GM18499 (cell line): ENCODE results near the gene CLCF1.

Experiments
- ATAC-seq: cut with Tn5 transposase; IDR thresholded peaks from one replicate; pipeline ENCODE4 v1.9.1; 2021; ENCODE audit warnings: moderate number of reproducible peaks; ENCODE audit not compliant: insufficient read depth, unreplicated experiment

CLCF1 gene

DNA sequence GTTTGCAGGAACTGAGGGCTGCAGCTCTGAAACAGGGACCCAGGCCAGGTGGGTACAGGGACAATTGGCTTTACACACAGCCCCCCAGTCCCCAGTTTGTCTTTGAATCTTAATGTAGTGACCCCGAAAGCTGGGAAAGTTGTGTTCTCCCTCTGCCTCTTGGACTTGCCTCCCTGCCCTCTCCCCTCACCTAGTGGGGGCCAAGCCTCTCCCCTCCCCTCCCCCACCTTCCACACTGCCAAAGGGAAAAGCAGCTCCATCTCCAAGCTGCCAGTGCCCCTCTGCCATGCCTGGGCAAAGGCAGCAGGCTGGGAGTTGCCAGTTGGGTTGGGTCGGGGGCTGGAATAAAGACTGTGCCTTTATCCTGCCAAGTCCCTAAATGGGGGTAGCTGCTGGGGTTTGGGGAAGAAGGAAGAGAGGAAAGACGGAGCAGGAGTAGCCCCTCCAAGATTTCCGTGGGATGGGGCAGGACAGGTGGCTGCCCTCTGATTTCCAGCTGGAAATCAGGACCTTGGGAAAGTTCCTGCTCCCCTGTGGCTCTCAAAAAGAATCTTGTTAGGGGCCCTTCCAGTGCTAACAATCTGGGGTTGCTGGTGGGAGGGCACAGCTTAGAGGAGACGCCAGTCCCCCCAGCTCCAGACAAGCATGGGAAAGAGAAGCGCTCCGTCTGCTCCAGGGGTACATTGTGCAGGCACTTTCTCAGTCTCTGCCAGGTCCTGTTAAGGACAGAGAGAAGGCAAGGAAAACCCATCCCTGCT lies 2.8 kb upstream of the CLCF1 start:
- no peak for ATAC-seq

DNA sequence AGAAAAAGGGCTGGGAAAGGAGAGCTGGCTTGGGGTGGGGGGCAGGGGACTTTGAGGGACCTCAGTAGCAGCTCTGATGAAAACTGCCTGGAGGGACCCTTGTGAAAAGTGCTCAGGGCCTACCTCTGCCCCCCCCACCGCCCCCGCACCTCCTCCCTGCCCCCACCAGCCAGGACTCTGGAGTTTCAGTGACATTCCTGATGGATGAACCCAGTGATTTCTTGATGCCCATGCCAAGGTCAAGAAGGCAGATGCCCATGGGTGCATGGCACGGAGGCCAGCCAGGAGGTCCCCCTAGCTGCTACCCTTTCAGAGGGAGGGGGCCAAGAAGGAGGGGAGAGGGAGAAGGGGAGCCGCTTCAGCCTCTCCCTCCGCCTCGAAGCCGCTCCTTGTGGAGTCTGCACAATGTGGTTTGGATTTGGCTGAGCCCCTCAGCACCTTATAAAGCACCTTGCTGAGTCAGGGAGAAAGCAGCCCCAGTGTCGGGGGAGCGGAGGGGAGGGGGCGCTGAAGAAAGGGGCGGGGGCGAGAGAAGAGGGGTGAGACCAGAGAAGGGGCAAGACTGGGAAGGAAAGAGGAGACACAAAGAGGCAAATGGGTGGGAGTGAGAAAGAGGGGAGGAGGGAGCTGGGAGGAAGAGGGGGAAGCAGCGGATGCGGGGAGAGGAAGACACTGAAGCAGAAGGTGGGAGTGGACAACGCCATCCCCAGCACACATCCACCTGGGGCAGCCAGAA lies 2.1 kb upstream of the CLCF1 start:
- ATAC-seq: no peak

DNA sequence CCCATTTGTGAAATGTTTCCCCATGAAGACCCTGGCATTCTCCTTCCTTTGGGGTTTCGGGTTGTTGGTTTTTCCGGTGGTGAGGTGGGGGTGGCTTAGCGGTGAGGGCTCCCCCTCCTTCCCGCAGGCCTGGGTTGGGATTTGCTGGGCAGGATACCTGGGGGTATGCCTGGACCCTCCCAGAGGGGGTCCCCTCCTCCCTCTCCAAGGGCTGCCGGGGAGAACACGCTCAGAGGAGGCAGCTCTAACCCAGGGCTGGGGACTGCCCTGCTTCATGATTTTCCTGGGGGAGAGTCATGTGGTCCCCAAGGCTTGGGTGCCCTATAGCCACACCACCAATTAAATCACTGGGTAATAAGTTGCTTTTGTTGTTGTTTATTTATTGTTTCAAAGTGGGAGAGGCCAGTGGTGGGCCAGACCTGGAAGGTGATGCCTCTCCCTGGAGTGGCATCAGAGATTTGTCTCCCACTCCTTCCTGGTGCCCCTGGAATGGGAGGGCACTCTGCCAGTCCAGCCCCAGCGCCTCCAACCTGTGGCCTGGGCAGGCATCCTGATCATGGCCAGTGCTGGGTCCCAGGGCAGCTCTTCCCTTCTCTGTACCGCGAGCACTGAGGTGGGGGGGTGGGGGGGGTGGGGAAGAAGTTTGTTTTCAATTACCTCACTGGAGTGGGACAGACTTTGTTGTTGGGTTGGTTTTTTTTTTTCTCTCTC lies 1.3 kb upstream of the CLCF1 start:
- no peak for ATAC-seq

DNA sequence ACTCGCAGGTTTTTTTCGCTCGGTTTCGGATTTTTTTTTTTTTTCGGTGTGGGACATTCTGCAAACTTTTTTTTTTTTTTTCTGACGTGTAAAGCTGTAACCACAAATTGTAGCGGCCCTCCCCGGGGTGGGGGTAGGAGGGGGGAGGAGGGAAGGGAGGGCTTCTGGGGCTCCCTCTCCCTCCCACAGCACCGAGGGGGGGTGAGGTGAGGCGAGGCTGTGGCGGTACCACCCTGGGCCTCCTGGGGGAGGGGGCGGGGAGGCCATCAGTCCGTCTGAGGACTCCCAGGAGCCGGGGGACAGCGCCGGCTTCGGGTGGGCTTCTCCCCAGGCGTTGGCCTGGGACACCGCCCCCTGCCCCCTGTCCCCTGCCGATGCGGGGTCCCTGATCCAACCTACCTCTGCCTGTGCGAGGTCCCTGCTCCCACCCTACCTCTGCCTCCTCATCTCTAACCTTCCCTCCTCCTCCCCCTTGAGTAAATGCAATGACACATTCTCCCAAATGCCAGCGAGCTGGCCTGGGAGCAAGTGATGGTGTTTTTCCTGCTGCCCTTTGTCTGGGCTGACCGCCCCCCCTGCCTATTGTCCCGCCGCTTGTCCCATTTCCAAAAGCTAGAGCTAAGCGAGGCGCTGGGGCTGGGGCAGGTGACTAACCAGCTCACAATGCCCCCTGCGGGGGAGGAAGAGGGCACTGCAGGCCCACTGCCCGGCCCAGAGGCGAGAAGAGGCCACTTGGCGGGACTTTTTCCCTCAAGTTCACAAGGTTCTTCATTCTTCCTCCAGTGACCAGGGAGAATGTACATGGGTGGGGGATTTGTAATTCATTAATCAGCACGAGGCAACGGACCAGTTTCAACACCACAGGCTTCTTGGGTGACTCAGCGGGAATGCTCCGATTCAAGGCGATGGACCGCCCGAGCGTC lies 511 bp upstream of the CLCF1 start:
- no peak for ATAC-seq

DNA sequence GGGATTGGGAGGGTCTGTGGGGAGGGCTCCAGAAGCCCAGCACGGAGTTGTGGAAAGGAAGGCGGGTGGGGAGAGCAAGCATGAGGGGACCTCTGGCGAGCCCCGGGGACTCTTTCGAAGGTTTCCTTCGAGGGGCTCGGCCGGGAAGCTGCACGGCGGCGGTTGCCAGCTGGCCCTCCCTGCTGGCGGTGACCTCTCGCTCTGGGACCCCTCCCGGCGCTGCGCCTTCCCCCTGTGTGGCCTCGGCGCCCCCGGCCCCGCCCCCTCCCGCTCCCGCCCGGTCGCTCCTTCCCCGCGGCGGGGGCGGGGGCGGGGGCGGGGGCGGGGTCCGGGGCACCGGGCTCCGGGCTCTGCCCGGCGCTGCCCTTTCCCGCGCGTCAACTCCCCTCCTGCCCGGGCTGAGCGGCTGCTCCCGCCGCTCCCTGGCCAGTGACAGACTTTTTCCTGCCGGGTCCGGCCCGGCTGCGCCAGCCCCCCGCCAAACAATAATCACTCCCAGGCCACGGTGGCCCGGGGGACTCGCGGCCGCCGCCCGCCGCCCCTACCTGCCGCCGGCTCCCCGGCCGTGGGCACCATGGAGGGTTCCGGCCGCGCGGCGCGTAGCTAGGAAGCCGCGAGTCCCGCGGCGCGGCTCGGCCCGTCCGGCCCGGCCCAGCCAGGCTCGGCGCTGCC lies 941 bp downstream of the CLCF1 start:
- ATAC-seq: no peak

DNA sequence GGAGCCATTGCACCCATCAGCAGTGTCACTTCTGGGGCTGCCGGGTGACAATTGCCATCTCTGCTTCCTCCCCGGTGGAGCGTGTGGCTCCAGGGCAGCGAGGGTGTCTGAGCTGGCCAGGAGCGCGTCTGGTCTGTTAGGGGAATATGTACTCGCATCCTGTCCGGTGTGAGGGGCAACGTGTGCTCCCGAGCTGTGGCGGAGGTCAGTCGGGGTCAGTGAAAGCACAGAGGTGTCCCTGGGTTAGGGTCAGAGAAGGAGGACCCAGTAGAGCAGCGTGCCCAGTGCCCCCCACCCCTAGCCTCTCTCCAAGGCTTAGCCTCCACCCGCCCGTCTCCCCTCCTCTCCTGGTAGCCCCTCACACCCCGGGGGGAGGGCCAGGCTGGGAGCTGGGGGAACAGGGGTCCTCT lies 1.5 kb downstream of the CLCF1 start:
- no peak for ATAC-seq

DNA sequence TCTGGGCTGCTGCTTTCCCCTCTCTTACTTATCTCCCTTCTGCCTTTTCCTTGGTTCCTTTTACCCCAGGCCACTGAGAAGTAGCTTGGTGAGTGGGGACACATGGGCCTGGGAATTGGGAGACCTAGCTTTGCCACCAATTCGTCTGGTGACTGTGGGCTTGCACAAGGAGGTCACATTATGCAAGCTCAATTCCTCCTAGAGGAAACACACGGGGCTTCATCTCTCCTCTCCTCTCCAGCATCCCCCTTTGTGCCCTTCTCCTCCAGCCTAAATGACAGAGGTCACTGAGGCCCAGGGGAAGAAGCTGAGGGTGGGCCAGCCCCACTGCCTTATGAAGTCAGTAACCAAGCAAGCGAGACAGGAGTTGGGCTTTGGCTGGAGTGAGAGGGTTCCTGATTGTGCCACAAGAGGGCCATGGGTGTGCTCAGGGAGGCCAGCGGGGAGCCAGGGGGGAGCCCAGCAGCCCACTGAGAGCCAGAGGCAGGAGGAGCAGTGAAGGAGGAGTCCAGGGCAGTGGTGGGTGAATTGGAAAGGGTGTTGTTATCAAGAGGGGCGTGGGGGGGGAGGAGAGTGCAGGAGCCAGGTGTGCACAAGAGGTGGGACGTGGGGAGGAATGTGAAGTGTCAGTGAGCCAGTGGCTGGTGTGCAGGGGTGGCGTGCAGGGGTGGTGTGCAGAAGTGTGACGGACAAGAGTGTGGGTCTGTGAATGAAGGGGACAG lies 2.0 kb downstream of the CLCF1 start:
- no peak for ATAC-seq

DNA sequence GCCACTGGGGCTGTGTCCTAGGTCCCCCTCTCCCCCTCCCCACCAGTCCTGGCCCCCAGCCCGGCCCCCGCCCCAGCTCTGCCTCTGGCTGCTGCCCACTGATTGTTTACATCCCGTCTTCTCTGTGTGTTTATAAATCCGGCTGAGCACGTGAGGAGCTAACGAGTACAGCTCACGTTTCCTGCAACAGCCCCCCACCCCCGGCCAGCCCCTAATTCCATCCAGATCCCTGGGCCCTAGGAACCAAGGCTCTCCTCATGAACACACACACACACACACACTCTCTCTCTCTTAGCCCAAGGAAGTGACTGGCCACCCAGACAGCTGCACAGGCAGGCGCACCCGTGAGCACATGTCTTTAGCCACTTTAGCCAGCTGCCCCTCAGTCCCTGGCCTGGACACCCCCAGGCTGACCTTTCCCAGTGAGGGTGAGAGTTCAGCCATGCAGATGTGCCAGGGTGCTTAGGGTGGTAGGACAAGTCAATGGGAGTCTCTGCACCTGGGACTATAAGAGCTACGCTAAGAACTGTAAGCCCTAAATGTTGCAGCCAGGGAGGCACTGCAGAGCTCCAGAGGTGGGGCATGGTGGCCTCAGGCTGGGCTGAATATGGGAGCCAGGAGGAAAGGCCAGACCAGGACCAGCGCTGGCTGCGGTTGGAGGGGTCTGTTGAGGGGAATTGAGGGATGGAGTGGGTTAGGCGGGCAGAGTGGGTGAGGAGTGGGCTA lies 2.9 kb downstream of the CLCF1 start:
- no peak for ATAC-seq

DNA sequence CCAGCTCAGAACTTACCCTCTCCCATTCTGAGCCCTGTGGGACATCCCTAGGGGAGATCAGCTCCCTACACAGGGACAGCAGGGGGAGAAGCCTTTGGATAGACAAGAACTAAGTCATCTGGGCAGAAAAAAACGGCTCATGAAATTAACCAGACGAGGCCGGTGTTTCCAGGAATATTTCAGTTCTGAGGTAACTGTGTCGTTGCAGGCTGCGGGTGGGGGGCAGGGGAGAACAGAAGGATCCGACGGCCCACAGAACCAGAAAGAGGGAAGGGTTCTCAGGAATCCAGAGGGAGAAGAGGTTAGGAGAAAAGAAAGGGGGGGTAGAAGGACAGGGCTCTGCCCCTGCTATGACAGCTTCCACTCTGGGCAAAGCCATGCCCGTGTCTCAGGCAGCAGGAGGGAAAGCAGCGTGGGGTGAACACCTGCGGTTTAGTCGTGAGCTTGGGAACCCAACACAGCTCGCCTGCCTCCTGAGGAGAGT lies 3.6 kb downstream of the CLCF1 start:
- no peak for ATAC-seq

DNA sequence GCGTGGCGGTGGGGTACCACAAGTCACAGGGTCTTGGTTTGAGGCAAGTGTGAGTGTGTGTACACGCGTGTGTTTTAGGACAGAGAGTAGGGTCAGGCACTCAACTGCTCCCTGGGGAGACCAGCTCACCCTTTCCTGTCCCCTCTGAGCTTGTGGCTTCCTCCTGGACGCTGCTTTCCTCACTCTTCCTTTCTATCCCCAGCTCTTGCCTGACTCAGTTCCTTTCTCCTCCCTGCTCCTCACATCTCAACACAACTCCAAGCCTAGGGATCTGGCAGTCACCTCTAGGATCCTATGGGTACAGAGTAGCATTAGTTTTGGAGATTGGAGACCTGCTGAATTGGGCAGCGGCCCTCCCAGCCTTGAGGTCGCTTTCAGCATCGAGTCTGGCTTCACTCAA lies 4.1 kb downstream of the CLCF1 start:
- no peak for ATAC-seq

DNA sequence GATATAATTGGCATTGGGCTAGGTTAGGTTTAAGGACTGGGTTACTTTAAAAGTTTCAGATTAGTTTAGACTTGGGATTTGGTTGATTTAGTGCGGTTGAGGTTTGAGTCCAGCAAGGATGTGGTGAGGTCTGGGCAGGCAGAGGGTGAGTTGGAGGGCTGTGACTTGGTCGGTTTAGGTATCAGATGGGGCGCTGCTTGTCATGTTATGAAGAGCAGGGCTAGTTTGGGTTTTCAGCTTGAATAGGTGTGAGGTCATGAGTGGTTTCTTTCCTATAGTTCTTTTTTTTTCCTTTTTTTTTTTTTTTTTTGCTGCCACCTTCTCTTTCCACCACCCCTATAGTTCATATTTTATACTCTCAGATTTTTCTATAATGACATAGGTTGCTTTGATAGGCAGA lies 4.8 kb downstream of the CLCF1 start:
- no peak for ATAC-seq

DNA sequence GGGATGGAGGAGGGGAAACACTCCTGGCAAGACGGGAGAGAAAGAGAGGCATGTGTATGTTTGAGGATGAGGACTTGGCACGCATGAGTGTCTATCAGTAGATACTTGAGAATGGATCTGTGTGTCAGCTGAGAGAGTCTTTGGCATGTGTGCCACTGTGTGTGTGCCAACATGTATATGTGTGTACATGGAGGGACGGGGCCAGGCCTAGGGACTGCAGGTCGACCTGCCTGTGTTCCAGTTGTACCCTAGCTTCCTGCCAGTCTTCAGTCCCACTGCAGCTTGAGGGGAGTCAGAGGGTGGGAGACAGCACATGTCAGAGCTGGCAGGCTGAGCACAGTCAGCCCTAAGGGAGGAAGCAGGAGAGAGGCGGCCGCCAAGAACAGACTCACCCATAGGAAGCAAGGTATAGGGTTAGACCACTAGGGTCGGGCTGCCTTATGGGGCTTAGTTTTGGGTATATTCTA lies 5.6 kb downstream of the CLCF1 start:
- ATAC-seq: no peak

DNA sequence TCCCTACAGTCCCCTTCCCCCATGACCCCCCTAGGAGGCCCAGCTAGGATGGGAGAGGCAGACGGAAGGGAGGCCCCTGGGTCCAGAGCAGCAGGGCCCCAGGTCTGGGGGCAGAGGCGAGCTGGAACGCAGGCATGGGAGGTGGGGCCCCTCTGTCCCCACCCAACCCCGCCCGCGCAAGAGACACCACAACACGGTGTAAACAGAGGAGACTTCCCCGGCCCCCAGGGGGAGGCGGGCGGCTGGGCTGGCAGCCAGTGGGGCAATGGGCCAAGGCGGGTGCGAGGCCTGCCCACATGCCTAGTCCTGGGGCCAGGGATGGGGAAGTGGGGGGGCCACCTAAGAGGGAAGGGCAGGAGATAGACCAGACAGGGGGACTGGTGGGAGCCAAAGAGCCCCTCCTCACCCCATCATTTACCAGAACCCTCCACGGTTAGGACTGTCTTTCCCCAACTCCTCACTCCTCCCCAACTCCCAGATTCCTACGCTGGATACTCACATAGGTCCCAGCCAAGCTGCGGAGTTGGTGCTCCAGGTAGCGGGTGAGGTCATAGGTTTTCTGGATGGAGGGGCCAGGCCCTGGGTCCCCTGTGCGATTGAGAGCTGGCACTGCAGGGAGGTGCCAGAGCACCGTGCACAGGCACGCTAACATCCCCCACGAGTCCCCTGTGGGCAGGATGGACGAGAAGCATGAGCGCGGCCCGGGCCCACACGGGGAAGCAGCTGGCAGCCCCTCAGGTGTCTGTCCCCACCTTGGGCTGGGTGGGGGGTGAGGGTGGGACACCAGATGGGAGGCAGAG lies 6.2 kb downstream of the CLCF1 start:
- ATAC-seq: no peak

DNA sequence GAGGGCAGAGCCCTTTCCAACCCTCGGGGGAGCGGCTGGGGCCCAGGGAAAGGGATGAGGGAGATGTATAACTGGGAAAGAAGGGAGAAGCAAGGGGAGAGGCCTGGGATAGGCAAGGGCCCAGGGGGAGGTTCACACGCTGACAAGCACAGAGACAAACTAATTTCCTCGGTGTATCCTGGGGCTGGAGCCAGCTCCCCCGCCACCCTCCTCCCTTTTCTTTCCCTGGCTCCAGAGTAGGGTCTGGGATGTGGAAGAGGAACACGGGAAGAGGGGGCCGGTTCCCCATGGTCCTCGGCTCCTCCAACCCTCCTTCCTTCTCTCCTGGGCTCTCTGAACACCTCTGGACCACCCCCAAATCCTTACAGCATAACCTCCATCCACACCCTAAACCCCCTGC lies 6.9 kb downstream of the CLCF1 start:
- no peak for ATAC-seq

DNA sequence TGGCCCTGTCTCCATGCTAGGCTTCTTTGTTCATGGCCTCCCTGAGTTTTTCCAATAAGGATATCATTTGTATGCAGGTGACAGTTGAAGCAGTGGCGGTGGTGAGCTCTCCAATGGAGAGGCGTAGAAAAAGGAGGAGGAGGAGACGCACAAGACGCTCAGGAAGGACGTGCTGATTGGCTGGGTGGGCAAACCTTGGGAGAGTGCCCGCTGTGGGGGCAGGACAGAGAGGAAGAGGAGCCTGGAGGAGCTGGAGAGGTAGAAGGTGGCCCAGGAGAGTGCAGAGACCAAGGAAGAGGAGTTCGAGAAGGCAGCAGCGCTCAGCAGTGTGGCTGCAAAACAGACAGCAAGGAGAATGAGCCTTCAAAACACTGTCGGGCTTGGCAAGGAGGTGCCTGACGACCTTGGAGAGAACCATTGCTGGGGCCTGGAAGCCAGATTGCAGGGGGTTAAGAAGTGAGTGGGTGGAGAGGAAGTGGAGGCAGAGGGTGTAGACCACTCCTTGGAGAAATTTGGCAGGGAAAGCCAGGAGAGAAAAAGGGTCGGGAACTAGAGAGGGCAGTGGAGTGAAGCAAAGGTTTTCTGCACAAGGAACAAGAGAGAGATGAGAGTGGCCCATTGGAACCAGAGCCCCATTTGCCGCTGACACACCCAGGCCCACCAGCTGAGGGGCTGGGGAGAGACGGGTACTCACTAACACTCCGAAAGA lies 7.5 kb downstream of the CLCF1 start:
- no peak for ATAC-seq

DNA sequence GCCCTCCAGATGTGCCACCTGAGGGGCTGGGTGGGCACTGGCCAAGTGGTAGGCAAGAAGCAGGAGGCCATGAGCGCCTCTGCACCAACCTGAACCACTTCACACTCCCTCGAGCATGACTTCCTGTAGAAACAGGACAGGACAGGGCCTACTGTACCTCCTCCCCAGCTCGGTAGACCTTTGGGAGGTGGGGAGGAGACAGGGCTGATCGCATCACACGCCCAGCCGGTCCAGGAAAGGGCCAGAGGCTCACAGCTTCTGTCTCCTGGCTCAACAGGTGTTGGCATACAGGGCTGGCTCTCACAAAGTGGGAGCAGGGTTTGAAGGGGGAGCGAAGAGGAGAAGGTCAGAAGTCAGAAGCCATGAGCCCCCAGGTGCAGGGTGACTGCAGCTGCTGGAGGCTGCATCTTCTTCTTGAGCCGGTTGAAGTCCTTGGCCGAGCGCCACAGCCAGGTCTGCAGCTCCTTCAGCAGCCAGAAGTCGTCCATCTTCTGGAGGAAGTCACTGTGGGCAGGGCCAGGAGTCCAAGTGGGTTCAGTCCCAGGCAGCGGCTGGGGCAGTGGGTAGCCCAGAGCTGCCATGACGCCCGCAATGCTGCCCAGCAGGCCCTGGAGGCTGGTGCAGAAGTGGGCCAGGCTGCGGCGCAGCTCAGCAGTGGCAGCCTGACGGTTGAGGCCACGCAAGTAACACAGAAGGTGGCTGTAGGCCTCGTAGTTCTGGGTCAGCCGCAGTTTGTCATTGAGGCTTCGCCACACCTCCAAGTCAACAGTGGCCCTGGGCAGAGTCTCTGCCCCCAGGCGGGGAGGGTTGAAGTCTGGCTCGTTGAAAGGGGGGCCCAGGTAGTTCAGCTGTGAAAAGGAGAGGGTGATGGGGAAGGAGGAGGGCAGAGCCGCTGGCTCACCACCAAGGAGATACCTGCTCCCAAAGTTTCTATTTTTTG lies 8.3 kb downstream of the CLCF1 start:
- ATAC-seq: no peak
